ENCODE measurements around the gene QPCT. TPM values are rescaled to one million over a fixed set of nuclear protein-coding genes. Genes with fewer than 3 reads are reported as not detected.
"Not testable (repeated sequence)": the region's sequence is repeated elsewhere in the genome, so short reads cannot be mapped to it uniquely, and the experiment has no call there.

QPCT gene
- 2.0 TPM in 1 of 2 replicates, not detected in the other for total RNA-seq
- polyA plus RNA-seq: 0.36 and 0.81 TPM in 2 replicates

- no peak within 1 kb of the TSS for H3K4me2 ChIP-seq
- no peaks in the 10 kb centered on the region for H3K9me2 ChIP-seq (replicated peaks; ENCODE audit: insufficient read depth)
- TF ChIP-seq EZH2phosphoT487 (IDR thresholded peaks at IDR 0.05; ENCODE audit: low read depth, severe bottlenecking, unreplicated experiment) (no peak), EZH2 (IDR thresholded peaks at IDR 0.05; ENCODE audit: borderline replicate concordance) (no peak), CTCF (IDR thresholded peaks at IDR 0.05; ENCODE audit: poor library complexity) (no peak)
- H3K36me3 ChIP-seq (replicated peaks; ENCODE audit: insufficient read depth, low read depth): no peaks in the 10 kb centered on the region
- peak within 1 kb of the TSS; percentile 0 for H3K27ac ChIP-seq
- peaks cover 10% of the 10 kb centered on the region for H3K4me1 ChIP-seq (ENCODE audit: insufficient read depth)
- H3K4me3 ChIP-seq: no peak within 1 kb of the TSS
- H4K20me1 ChIP-seq (ENCODE audit: insufficient read depth, poor library complexity, severe bottlenecking): no peaks in the 10 kb centered on the region
- no peak within 1 kb of the TSS for H2AFZ ChIP-seq
- 98% methylated on average over 49 of the region's 73 CpGs for WGBS (ENCODE audit: low lambda C conversion rate, missing lambda C conversion rate)
- DNase-seq (ENCODE audit: low spot score): no peak
- no peaks in the 10 kb centered on the region for H3K79me2 ChIP-seq
- no peaks in the 10 kb centered on the region for H3K9me3 ChIP-seq (ENCODE audit: low read depth)
- no peaks in the 10 kb centered on the region for H3K27me3 ChIP-seq
Observed at GRCh38 chr2:37344453-37345361, at the start of gene QPCT. TSS of gene QPCT (plus strand) at chr2:37344630. CDS start at chr2:37344732, 102 bp downstream.

GRCh38 chr2:37294858-37295257, 49.6 kb upstream of the QPCT start:
- not testable (repeated sequence) for H3K27me3 ChIP-seq; H3K9me3 ChIP-seq (ENCODE audit: low read depth); H3K9me2 ChIP-seq (replicated peaks; ENCODE audit: insufficient read depth); H3K27ac ChIP-seq; H3K4me1 ChIP-seq (ENCODE audit: insufficient read depth); H3K36me3 ChIP-seq (replicated peaks; ENCODE audit: insufficient read depth, low read depth); H3K4me2 ChIP-seq; H3K4me3 ChIP-seq; H2AFZ ChIP-seq; DNase-seq (ENCODE audit: low spot score)
- WGBS (ENCODE audit: low lambda C conversion rate, missing lambda C conversion rate): 96% methylated on average over 2 of the region's 2 CpGs
- Histone ChIP-seq H3K79me2 (peaks cover 77% of the 10 kb centered on the region), H4K20me1 (ENCODE audit: insufficient read depth, poor library complexity, severe bottlenecking) (peaks cover 13% of the 10 kb centered on the region)

GRCh38 chr2:37295469-37296073, 48.9 kb upstream of the QPCT start:
- TF ChIP-seq EZH2phosphoT487 (IDR thresholded peaks at IDR 0.05; ENCODE audit: low read depth, severe bottlenecking, unreplicated experiment) (no peak), CTCF (IDR thresholded peaks at IDR 0.05; ENCODE audit: poor library complexity) (no peak), EZH2 (IDR thresholded peaks at IDR 0.05; ENCODE audit: borderline replicate concordance) (no peak)
- no peaks in the 10 kb centered on the region for H3K36me3 ChIP-seq (replicated peaks; ENCODE audit: insufficient read depth, low read depth)
- no peaks in the 10 kb centered on the region for H3K4me1 ChIP-seq (ENCODE audit: insufficient read depth)
- no peaks in the 10 kb centered on the region for H3K27me3 ChIP-seq
- no peak overlapping the region for H3K4me2 ChIP-seq
- H3K9me2 ChIP-seq (replicated peaks; ENCODE audit: insufficient read depth): no peaks in the 10 kb centered on the region
- WGBS (ENCODE audit: low lambda C conversion rate, missing lambda C conversion rate): 64% methylated on average over 1 of the region's 1 CpG
- H3K27ac ChIP-seq: no peak overlapping the region
- H4K20me1 ChIP-seq (ENCODE audit: insufficient read depth, poor library complexity, severe bottlenecking): peaks cover 13% of the 10 kb centered on the region
- peaks cover 82% of the 10 kb centered on the region for H3K79me2 ChIP-seq
- H3K4me3 ChIP-seq: no peak overlapping the region
- no peak for DNase-seq (ENCODE audit: low spot score)
- no peaks in the 10 kb centered on the region for H3K9me3 ChIP-seq (ENCODE audit: low read depth)
- no peak overlapping the region for H2AFZ ChIP-seq

GRCh38 chr2:37297632-37298031, 46.8 kb upstream of the QPCT start:
- Histone ChIP-seq H3K4me1 (ENCODE audit: insufficient read depth) (no peaks in the 10 kb centered on the region), H4K20me1 (ENCODE audit: insufficient read depth, poor library complexity, severe bottlenecking) (peaks cover 13% of the 10 kb centered on the region), H3K4me2 (no peak overlapping the region), H3K36me3 (replicated peaks; ENCODE audit: insufficient read depth, low read depth) (no peaks in the 10 kb centered on the region), H3K27ac (no peak overlapping the region), H3K27me3 (no peaks in the 10 kb centered on the region), H2AFZ (no peak overlapping the region), H3K9me2 (replicated peaks; ENCODE audit: insufficient read depth) (no peaks in the 10 kb centered on the region), H3K9me3 (ENCODE audit: low read depth) (no peaks in the 10 kb centered on the region), H3K4me3 (no peak overlapping the region), H3K79me2 (peaks cover 89% of the 10 kb centered on the region)
- no peak for TF ChIP-seq EZH2 (IDR thresholded peaks at IDR 0.05; ENCODE audit: borderline replicate concordance)
- TF ChIP-seq EZH2phosphoT487 (IDR thresholded peaks at IDR 0.05; ENCODE audit: low read depth, severe bottlenecking, unreplicated experiment): no peak
- TF ChIP-seq CTCF (IDR thresholded peaks at IDR 0.05; ENCODE audit: poor library complexity): no peak
- no peak for DNase-seq (ENCODE audit: low spot score)

Data from hepatocyte (in vitro differentiated cells).